HG03139 (cell line): ENCODE measurements around the gene PLEKHG2.
"Not testable (repeated sequence)": the region's sequence is repeated elsewhere in the genome, so short reads cannot be mapped to it uniquely, and the experiment has no call there.

ENCODE experiments used
- ATAC-seq: cut with Tn5 transposase; IDR thresholded peaks from one replicate; pipeline ENCODE4 v1.9.1; 2021; ENCODE audit not compliant: unreplicated experiment

Gene PLEKHG2

GRCh38 chr19:39412100-39412866 is at the start of gene PLEKHG2:
Gene PLEKHG2, plus strand, starts transcription at chr19:39412669. Its CDS starts 1,418 bp downstream, at chr19:39414087.
- ATAC-seq = peak; percentile 47

DNA sequence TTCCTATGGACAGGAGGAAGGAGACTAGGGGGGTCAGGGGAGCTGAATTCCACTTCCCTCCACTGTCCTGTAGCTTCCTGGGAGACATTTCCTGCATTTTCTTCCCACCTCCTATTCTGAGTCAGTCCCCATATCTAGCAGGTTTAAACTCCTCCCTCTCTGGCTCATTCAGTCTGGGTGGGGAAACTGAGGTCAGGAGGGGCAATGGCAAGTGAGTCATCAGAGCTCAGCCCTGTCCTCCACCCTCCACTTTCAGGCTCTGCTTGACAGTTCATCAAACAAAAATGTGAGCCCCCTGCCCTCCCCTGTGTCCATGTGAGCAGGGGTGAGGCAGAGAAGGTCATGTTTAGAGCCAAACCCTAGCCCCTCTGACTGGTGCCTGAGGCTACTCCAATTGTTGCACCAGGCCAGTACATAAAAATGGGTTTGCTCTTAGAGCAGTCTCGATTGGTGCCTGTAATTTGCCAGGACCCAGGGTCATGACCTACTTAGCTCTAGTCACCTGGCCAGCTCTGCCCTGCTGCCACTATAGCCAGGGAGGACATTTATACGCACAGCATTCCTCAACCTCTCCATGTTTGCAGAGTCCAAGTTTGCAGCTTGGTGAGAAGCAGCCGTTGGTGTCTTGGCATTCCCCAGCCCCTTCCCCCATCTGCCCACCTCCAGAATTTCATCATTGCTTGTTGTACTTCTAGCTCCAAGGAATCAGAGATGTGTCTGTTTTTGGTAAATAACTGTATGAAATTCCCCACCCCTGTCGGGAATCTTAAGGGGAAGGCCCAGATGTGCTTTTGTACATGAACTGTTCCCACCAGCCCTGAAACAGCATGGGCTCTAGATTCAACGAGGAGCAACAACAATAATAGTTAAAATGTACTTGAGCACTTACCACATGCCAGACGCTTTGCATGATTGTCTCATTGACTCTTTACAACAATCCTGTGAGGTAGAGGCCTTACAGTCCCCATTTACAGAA is 49.5 kb upstream of the PLEKHG2 start:
- no peak for ATAC-seq

DNA sequence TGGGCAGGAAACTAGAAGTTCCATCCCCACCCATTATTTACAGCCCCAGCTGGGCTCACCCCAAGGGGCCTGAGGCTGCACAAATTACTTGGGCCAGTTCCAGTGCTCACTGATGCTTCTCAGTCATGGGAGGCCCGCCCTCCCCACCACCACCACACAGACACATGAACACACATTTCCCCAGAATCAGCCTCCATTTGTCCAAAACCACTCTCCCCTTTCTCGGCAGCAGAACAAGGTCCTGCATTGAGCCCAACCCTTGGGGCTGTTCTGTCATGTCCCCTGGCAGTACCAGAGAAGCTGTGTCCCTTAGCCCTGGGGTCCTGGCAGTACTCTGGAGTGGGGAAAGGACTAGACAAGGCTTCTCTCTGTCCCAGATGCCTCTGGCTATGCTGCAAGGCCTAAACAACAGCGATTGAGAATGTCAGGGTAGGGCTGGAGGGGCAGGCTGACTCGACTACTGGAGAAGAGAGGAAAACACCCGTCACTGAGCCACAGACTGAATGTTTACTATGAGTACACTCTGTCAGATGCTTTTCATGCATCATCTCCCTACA is 48.5 kb upstream of the PLEKHG2 start:
- no peak for ATAC-seq

GRCh38 chr19:39365531-39365930 is 46.9 kb upstream of the PLEKHG2 start:
- no peak for ATAC-seq

DNA sequence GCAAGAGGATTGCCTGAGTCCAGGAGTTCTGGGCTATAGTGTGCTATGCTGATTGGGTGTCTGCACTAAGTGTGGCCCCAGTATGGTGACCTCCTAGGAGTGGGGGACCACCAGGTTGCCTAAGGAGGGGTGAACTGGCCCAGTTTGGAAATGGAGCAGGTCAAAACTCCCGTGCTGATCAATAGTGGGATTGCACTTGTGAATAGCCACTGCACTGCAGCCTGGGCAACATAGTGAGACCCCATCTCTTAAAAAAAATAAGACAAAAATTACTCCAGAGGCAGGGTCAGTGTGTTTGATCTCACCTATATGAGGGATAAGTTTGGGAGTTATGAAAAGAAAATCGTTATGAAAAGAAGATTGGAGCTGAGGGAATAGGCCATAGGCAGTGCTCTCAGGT is 43.3 kb upstream of the PLEKHG2 start:
- ATAC-seq = no peak

DNA sequence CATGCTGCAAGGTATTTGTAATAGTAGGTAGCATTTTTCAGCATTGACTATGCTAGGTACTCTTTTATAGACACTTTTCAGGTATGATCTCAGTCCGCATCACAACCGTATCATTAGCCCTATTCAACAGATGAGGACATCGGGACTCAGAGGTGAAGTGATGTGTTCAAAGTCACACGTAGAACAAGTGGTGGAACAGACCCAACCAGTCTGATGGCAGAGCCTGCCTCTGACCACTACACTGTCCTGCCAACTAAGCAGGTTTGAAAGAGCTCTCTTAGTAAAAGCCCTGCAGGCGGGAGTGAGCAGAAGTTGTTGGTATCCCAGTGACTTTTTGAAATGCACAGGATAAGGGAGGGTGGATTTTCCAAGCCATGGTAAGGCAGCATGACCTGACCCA is 41.7 kb upstream of the PLEKHG2 start:
- ATAC-seq = no peak

DNA sequence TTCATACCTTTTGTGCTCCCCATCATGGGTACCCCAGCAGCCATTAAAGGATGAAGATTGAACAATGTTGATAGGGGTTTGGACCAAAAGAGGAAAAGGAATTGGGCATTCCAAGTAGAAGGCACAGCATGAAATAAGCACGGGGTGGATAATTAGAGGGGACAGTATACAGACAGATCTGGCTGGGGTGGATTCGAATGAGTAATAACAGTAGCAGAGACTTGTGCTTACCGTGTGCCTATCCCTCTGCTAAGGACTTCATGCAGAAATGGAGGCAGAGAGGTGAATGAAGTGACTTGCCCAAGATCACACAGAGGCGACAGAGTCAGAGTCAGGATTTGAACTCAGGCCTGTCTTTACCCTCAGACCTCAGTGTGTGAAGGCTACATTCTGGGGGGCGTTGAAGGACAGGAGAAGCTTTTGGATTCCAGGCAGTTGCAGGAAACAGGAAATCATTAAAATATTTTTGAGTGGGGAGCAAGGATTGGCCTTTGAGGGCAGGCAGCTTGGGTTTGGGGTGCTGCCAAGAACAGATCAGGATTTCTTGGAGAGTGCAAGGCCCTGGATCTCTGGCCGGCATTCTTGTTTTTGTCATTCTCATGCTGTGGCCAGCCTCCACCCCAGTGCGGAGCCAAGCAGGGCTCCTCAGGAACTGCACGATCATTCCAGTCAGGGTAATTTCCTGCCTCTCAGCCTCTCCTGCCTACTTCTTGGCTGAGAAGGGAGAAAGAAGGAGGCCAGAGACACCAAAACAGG is 40.2 kb upstream of the PLEKHG2 start:
- no peak for ATAC-seq

GRCh38 chr19:39372941-39373340 is 39.5 kb upstream of the PLEKHG2 start:
- no peak for ATAC-seq

- no peak for ATAC-seq
Observed at GRCh38 chr19:39375929-39376328, 36.5 kb upstream of the PLEKHG2 start.

DNA sequence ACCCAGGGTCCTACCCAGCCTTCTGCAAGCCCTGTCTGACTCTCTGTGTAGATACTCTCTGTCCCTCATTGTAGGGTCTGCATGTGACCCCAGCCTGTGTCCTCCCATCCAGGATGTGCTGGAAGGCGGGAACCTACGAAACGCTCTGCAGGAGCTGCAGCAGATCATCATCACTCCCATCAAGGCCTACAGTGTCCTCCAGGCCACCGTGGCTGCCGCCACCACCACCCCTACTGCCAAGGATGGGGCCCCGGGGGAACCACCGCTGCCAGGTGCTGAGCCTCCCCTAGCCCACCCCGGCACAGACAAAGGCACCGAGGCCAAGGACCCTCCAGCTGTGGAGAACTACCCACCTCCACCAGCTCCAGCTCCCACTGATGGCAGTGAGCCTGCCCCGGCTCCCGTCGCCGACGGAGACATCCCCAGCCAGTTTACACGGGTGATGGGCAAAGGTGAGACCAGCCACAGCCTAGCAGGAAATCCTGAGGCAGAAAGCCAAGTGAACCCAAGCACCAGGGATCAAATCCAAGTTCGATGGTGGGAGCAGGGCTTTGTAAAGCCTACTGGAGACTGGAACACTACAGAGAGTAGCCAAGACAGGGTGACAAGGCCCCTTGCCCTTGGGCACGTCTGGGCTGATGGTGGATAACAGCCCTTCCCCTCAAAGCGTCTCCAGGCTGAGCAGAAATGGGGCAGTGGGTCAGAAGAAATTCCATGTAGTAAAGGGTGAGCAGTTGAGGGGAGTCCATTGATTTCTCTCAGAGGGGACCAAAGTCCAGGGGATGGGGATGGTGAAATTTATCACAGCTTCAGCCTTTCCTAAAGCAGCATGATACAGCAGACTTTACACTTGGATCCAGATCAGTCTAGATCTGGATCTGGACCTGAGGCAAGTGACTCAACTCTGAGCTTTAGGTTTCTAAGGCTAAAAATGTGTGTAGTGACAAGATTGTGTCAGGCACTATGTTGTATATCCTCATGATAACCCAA is 34.8 kb upstream of the PLEKHG2 start:
- ATAC-seq = no peak

DNA sequence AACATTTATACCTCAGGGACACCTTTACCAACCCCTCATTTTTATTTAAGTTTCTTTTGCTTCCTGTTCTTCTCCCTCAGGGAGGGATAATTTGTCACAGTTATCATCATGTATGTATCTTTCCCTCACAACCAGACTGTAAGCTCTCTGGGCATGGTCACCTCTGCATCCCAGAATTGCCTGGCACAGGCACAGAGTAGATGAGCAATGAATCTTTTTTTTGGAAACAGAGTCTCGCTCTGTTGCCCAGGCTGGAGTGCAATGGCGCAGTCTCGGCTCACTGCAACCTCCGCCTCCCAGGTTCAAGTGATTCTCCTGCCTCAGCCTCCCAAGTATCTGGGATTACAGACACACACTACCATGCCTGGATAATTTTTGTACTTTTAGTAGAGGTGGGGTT is 33.1 kb upstream of the PLEKHG2 start:
- ATAC-seq = not testable (repeated sequence)

- ATAC-seq = no peak
Observed at GRCh38 chr19:39379865-39380396, 32.5 kb upstream of the PLEKHG2 start.

DNA sequence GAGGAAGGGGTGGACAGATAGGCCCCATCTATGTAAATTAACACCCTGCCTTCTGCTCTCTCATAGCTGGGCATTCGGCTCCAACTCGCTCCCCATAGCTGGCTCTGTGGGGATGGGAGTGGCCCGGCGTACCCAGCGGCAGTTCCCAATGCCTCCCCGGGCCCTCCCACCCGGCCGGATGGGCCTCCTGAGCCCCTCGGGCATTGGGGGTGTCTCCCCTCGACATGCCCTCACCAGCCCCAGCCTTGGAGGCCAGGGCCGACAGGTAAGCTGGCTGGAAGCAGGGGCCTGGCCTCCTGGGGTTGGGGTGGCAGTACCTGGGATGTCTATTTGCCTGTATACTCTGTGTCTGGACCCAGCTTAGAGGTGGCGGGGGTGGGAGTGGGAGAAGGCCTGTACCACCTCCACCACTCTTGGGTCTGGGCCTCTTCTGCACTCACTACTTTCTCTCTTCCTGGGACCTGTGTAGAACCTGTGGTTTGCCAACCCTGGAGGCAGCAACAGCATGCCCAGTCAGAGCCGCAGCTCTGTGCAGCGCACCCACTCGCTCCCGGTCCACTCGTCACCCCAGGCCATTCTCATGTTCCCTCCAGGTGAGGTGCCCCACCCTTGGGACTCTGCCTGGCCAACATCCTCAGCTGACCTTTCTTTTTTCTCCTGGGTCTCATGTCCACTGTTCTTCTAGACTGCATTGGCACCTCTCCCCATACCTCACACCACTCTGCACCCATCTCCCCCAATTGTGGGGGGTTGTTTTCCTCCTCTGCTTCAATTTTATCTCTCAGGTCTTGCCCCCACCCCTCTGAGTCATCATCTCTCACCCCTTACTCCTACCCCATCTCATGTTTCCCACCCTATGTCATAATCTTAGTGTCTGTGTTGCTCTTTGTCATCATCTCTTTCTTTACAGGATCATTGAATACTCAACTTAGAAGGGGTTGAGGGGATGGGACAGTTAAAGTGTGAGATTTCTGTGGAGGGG is 31.7 kb upstream of the PLEKHG2 start:
- ATAC-seq = no peak

GRCh38 chr19:39381910-39382611 is 30.4 kb upstream of the PLEKHG2 start:
- ATAC-seq = no peak

DNA sequence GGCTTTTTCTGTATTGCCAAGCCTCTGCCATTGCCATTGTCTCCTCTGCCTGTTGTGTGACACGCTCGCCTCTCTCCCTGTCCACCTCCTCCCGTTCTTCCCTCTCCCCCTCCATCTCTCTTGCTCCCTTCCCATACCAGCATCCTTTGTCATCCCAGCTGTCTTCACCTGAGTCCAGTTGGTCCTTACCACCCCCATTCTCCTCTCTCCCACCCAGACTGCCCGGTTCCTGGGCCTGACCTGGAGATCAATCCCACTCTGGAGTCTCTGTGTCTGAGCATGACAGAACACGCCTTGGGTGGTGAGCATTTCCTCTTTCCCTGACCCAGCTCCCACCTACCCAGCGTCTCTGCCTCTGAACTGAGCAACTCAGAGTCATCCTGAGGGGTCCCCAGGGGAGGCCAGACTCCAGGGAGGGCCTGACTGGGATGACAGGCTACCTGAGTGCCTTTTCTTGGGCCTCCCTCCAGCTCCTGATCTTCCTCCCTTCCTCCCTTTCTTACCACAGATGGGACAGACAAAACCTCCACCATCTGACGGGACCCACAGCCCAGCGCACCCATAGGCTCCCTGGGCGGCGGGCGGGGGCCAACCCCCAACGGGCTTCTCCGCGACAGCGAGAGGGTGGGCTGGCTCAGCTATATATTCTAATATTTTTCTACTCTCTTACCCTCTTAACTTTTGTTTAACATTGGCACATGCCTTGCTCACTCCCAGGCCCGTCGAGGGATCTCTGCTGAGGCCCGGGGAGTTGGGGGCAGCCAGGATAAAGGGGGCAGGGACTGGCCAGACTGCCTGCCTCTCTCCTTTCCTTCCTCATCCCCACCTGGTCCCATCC is 29.3 kb upstream of the PLEKHG2 start:
- ATAC-seq = no peak

- no peak for ATAC-seq
Observed at GRCh38 chr19:39384839-39385568, 27.5 kb upstream of the PLEKHG2 start.
